Uterus (tissue), 4 donors: Measurements from ENCODE around the gene STAT2. TPM values are rescaled to one million over a fixed set of nuclear protein-coding genes. Genes with fewer than 3 reads are reported as not detected.
A peak's percentile ranks its signal among the peaks of the same experiment; 100 is the strongest.
"Not testable (repeated sequence)": the region's sequence is repeated elsewhere in the genome, so short reads cannot be mapped to it uniquely, and the experiment has no call there.

ENCODE experiments used
- DNase-seq, 2 donors: peaks; one replicate each; pipeline ENCODE4 v3.0.0-alpha.2; 2019 to 2020
- H3K27ac ChIP-seq, 2 donors: fragments of 200-600 bp; sonication (generic); 1 replicate in 1 of 2; 2 replicates in 1 of 2; pipeline ENCODE4 v1.5.1; 2016 to 2018
- H3K27me3 ChIP-seq, 2 donors: fragments of 200-600 bp; sonication (generic); one replicate each; pipeline ENCODE4 v1.5.1; 2018 to 2019; ENCODE audit warnings: control low read depth in 1 of 2
- H3K36me3 ChIP-seq, 2 donors: fragments of 200-600 bp; sonication (generic); one replicate each; pipeline ENCODE4 v1.5.1; 2019; ENCODE audit warnings: control low read depth in 1 of 2
- H3K4me1 ChIP-seq, 2 donors: fragments of 200-600 bp; sonication (generic); one replicate each; pipeline ENCODE4 v1.5.1; 2018 to 2019; ENCODE audit warnings: control low read depth in 1 of 2
- H3K4me3 ChIP-seq, 2 donors: fragments of 200-600 bp; sonication (generic); 1 replicate in 1 of 2; 2 replicates in 1 of 2; pipeline ENCODE4 v1.5.1; 2018 to 2019; ENCODE audit warnings: mild to moderate bottlenecking in 1 of 2
- H3K9me3 ChIP-seq, 2 donors: fragments of 200-600 bp; sonication (generic); one replicate each; pipeline ENCODE4 v1.5.1; 2019; ENCODE audit warnings: control low read depth in 1 of 2
- CTCF ChIP-seq, 4 experiments: fragments of 200-600 bp in 2 of 4; fragments of 450-650 bp in 2 of 4; sonication (generic) in 2 of 4; IDR thresholded peaks; one replicate each; pipeline ENCODE4 v1.5.1; 2016 to 2019; ENCODE audit warnings: antibody characterized with exemption in 4 of 4, mild to moderate bottlenecking in 2 of 4, moderate library complexity in 1 of 4
- POLR2A ChIP-seq, 2 donors: fragments of 450-650 bp; IDR thresholded peaks; one replicate each; pipeline ENCODE4 v1.6.1; 2016; ENCODE audit warnings: antibody characterized with exemption in 2 of 2, mild to moderate bottlenecking in 1 of 2, moderate library complexity in 1 of 2
- intact Hi-C: fragments of 100-400 bp; cut with DNase I; formaldehyde crosslinking; loops from one replicate; pipeline ENCODE4 v1.15.1; 2023; ENCODE audit warnings: low total_unique reads
- total RNA-seq, 4 donors: library from RNA; depleted of rRNA in 3 of 4; stranded (reverse); fragments of >200 nt in 3 of 4; gene quantifications; one replicate each; pipeline versions ENCODE4 v1.1.0 to v1.2.4, GENCODE V29; 2014 to 2023
- donor health status: DM: yes; HTN: yes; CAD: no.

The STAT2 gene
- total RNA-seq, 4 donors from 2014 or later = 63.2 to 173 (median 122) TPM

DNA sequence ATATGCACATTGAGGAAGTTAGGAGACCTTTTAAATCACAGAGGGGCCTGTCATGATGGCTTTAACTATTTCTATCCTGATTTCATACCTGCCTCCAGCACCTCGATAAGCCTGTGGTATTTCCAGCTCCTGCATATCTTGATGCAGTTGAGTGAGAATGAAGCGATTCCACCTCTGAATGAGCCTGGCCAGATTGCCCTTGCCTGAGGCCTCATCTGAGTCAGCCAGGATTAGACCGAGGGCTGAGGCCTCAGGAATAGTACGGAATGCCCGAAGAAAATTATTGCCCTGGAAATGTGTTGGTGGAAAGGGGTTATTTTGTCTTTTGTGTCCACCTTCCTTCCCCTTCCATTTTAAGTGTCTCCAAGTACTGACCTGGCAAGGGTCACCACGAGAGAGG is 35.7 kb downstream of the STAT2 start:
- no peak for DNase-seq
- Histone ChIP-seq H3K36me3 (no peaks in the 10 kb centered on the region), H3K4me3 (no peak overlapping the region), H3K27me3 (no peaks in the 10 kb centered on the region), H3K9me3 (no peaks in the 10 kb centered on the region), H3K27ac (no peak overlapping the region), H3K4me1 (no peaks in the 10 kb centered on the region)
- intact Hi-C loops = no loop called here
- TF ChIP-seq CTCF (IDR thresholded peaks at IDR 0.05) = no peak
- TF ChIP-seq POLR2A (IDR thresholded peaks at IDR 0.05) = no peak

DNA sequence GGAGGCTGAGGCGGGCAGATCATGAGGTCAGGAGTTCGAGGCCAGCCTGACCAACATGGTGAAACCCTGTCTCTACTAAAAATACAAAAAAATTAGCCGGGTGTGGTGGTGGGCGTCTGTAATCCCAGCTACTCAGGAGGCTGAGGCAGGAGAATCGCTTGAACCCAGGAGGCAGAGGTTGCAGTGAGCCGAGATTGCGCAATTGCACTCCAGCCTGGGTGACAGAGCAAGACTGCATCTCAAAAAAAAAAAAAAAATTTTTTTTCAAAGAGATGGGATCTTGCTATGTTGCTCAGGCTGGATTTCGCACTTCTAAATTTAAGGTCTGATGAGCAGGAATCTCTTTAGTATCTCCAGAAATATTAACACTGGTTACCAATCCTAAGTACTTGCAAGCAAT is 38.3 kb downstream of the STAT2 start:
- H3K4me3 ChIP-seq, DNase-seq, H3K27me3 ChIP-seq, H3K27ac ChIP-seq, H3K36me3 ChIP-seq, intact Hi-C loops, H3K9me3 ChIP-seq, H3K4me1 ChIP-seq: not testable (repeated sequence)

DNA sequence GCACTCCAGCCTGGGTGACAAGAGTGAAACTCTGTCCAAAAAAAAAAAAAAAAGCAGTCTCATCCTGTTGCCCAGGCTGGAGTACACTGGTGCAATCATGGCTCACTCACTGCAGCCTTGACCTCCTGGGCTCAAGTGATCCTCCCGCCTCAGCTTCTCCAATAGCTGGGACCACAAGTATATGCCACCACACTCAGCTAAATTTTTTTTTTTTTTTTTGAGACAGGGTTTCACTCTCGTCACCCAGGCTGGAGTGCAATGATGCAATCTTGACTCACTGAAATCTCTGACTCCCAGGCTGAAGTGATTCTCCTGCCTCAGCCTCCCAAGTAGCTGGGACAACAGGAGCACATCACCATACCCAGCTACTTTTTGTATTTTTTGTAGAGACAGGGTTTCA is 38.9 kb downstream of the STAT2 start:
- no peak overlapping the region for H3K27ac ChIP-seq
- no peaks in the 10 kb centered on the region for H3K27me3 ChIP-seq
- H3K4me3 ChIP-seq = no peak overlapping the region
- intact Hi-C loops = no loop called here
- TF ChIP-seq CTCF (IDR thresholded peaks at IDR 0.05) (no peak), POLR2A (IDR thresholded peaks at IDR 0.05) (no peak)
- H3K4me1 ChIP-seq = no peaks in the 10 kb centered on the region
- no peak for DNase-seq
- H3K36me3 ChIP-seq = no peaks in the 10 kb centered on the region
- no peaks in the 10 kb centered on the region for H3K9me3 ChIP-seq

GRCh38 chr12:56317675-56318074 is 42.2 kb downstream of the STAT2 start:
- Histone ChIP-seq H3K9me3 (no peaks in the 10 kb centered on the region), H3K4me3 (no peak overlapping the region), H3K27ac (no peak overlapping the region), H3K4me1 (peaks cover 0 to 5% of the 10 kb centered on the region in 2 donors), H3K27me3 (no peaks in the 10 kb centered on the region), H3K36me3 (no peaks in the 10 kb centered on the region)
- no peak for DNase-seq
- TF ChIP-seq CTCF (IDR thresholded peaks at IDR 0.05) (no peak), POLR2A (IDR thresholded peaks at IDR 0.05) (no peak)
- intact Hi-C loops = no loop called here

- intact Hi-C loops = no loop called here
- DNase-seq = peak; percentile 93 to 96
- no peaks in the 10 kb centered on the region for H3K27me3 ChIP-seq
- H3K4me1 ChIP-seq = peaks cover 0 to 5% of the 10 kb centered on the region in 2 donors
- H3K36me3 ChIP-seq = no peaks in the 10 kb centered on the region
- TF ChIP-seq POLR2A (IDR thresholded peaks at IDR 0.05) (peak; percentile 42 to 71), CTCF (IDR thresholded peaks at IDR 0.05) (peak in 3 of 4 experiments; percentile 4 to 53 (median 24))
- peak within 1 kb of the TSS; percentile 77 to 79 for H3K4me3 ChIP-seq
- no peaks in the 10 kb centered on the region for H3K9me3 ChIP-seq
- peak within 1 kb of the TSS; percentile 89 to 94 for H3K27ac ChIP-seq
Observed at GRCh38 chr12:56315622-56316473, 44.1 kb downstream of the STAT2 start, which contains the start of gene CNPY2. Gene CNPY2, minus strand, starts transcription at chr12:56315988. Its CDS starts 771 bp downstream, at chr12:56315217.
